ENCODE data around the gene DUSP1.

DNA sequence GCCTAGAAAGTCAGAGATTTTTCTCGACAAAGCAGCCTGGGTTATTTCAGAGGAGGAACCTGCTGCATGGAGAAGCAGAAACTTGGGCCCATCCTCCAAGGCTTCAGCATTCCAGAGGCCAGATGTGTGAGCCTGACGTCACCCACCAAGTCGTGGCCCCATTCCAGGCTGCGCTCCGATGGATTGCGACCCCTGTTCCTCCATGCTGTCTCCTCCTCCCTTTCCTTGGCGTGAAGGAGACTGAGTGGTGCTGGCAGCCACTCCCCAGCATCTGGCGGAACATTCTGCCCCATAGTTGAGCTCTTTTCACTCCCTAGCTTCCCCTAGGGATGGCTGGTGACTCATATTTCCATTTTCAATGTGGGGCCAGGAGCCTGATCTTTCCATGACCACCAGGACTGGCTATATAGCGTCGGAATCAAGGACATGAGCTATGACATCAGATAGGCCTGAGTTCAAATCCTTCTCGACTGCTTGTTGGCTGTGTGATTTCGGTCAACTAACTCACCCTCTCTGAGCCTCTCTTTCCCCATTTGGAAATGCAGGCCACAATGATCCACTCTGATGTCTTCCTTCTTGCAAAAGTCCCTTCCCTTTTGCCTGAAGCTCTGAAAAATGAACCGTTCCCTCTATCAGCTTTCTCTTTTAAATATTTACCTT lies 24.5 kb upstream of the DUSP1 start:
- TF ChIP-seq, protein P1, sequence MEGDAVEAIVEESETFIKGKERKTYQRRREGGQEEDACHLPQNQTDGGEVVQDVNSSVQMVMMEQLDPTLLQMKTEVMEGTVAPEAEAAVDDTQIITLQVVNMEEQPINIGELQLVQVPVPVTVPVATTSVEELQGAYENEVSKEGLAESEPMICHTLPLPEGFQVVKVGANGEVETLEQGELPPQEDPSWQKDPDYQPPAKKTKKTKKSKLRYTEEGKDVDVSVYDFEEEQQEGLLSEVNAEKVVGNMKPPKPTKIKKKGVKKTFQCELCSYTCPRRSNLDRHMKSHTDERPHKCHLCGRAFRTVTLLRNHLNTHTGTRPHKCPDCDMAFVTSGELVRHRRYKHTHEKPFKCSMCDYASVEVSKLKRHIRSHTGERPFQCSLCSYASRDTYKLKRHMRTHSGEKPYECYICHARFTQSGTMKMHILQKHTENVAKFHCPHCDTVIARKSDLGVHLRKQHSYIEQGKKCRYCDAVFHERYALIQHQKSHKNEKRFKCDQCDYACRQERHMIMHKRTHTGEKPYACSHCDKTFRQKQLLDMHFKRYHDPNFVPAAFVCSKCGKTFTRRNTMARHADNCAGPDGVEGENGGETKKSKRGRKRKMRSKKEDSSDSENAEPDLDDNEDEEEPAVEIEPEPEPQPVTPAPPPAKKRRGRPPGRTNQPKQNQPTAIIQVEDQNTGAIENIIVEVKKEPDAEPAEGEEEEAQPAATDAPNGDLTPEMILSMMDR (IDR thresholded peaks at IDR 0.05) = no peak
- TF ChIP-seq POLR2A (IDR thresholded peaks at IDR 0.05) = no peak

All from esophagus squamous epithelium (tissue), 4 donors.